Gastroesophageal sphincter (tissue), 3 donors: ENCODE results near the gene THYN1.

ENCODE experiments used
- CTCF ChIP-seq, 4 experiments: fragments of 200-600 bp in 2 of 4; fragments of 450-650 bp in 2 of 4; sonication (generic) in 1 of 4; IDR thresholded peaks; one replicate each; pipeline ENCODE4 v1.5.1; 2017 to 2019; ENCODE audit warnings: antibody characterized with exemption in 4 of 4, mild to moderate bottlenecking in 2 of 4, moderate library complexity in 2 of 4
- EP300 ChIP-seq: sonication (generic); formaldehyde crosslinking; IDR thresholded peaks from one replicate; pipeline ENCODE4 v1.6.1; 2017; ENCODE audit warnings: antibody characterized with exemption, mild to moderate bottlenecking
- POLR2A ChIP-seq, 2 donors: fragments of 450-650 bp; IDR thresholded peaks; one replicate each; pipeline ENCODE4 v1.6.1; 2017; ENCODE audit warnings: antibody characterized with exemption in 2 of 2, mild to moderate bottlenecking in 2 of 2, moderate library complexity in 1 of 2
- POLR2AphosphoS5 ChIP-seq: sonication (generic); formaldehyde crosslinking; IDR thresholded peaks from one replicate; pipeline ENCODE4 v1.6.1; 2017; ENCODE audit warnings: antibody characterized with exemption

GRCh38 chr11:134278356-134278755, 25.2 kb upstream of the THYN1 start:
- TF ChIP-seq POLR2A (IDR thresholded peaks at IDR 0.05) (no peak), CTCF (IDR thresholded peaks at IDR 0.05) (no peak), POLR2AphosphoS5 (no peak), EP300 (no peak)
